Measurements from ENCODE around the gene GRPEL2. TPM values are rescaled to one million over a fixed set of nuclear protein-coding genes. Genes with fewer than 3 reads are reported as not detected.

GRPEL2 gene
- total and polyA plus RNA-seq, 8 donors: 1.4 to 19.1 (median 7.0) TPM

DNA sequence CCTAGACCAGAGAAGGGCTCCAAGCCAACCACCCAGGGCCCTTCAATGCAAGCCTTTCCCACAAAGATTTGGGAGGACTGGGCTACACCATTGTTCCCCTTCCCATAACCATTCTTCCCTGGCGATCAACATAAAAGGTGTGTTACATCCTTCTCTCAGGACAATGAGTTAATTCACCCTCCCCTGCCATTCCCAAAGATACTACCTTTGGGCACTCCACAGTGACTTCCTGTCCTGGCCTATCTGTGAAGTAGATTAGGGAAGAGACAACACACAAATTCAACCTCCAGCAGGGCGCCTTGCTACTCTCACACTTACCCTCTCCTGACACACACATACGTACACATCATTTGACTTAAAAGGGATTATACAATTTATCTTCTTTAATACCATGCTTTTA, 57.0 kb downstream of the GRPEL2 start:
- no peaks in the 10 kb centered on the region for H3K27me3 ChIP-seq
- peaks cover 8 to 21% (median 16%) of the 10 kb centered on the region in 4 donors for H3K4me1 ChIP-seq
- H3K27ac ChIP-seq: peak overlapping the region in 1 of 5 donors; percentile 12
- 88 to 99% (median 93%) methylated on average over 3 of the region's 3 CpGs for WGBS, 5 donors
- no peaks in the 10 kb centered on the region for H3K9me3 ChIP-seq
- DNase-seq: no peak
- no peak overlapping the region for H3K4me3 ChIP-seq
- peaks cover 0 to 2% (median 0%) of the 10 kb centered on the region in 4 donors for H3K36me3 ChIP-seq
- intact Hi-C loops (cut with DNase I; ENCODE audit: low total_unique reads): no loop called here
- no peak for TF ChIP-seq POLR2AphosphoS5 (IDR thresholded peaks at IDR 0.05)
- TF ChIP-seq EP300 (IDR thresholded peaks at IDR 0.05): no peak
- no peak for TF ChIP-seq CTCF (IDR thresholded peaks at IDR 0.05)
- TF ChIP-seq POLR2A (IDR thresholded peaks at IDR 0.05): no peak

Other genes with a start within 250 kb of the GRPEL2 start
- 10 to 100 TPM in 2 of 5 donors, 1 to 10 TPM in 3; 4.6 to 17.1 (median 8.8) TPM for gene ABLIM3, start 204.0 kb upstream of the GRPEL2 start, total RNA-seq
- 10 to 100 TPM in 2 of 3 donors, 1 to 10 TPM in 1; 8.2 to 21.4 (median 11.8) TPM for gene ABLIM3, start 204.0 kb upstream of the GRPEL2 start, polyA plus RNA-seq
- gene AFAP1L1, start 73.6 kb upstream of the GRPEL2 start, total RNA-seq: 10 to 100 TPM in 3 of 5 donors, 1 to 10 TPM in 1, under 1 TPM in 1; 0.29 to 66.5 (median 14.0) TPM
- 1 to 10 TPM; 1.5 to 2.7 (median 1.8) TPM for gene AFAP1L1, start 73.6 kb upstream of the GRPEL2 start, polyA plus RNA-seq
- gene PCYOX1L, start 12.5 kb downstream of the GRPEL2 start, total RNA-seq: 10 to 100 TPM in 1 of 5 donors, 1 to 10 TPM in 3, not detected in 1; 3.0 to 13.4 (median 4.3) TPM
- gene PCYOX1L, start 12.5 kb downstream of the GRPEL2 start, polyA plus RNA-seq: 1 to 10 TPM; 2.1 to 5.2 (median 2.3) TPM
- 10 to 100 TPM in 1 of 5 donors, 1 to 10 TPM in 1, not detected in 3; 1.7 to 31.0 TPM for gene IL17B, start 33.8 kb downstream of the GRPEL2 start, total RNA-seq
- gene IL17B, start 33.8 kb downstream of the GRPEL2 start, polyA plus RNA-seq: 1 to 10 TPM in 2 of 3 donors, under 1 TPM in 1; 0.56 to 5.6 (median 1.8) TPM
- gene CSNK1A1, start 205.9 kb downstream of the GRPEL2 start, total RNA-seq: 100 to 1,000 TPM; 171 to 408 (median 217) TPM
- 10 to 100 TPM; 60.5 to 95.5 (median 74.8) TPM for gene CSNK1A1, start 205.9 kb downstream of the GRPEL2 start, polyA plus RNA-seq
- gene ARHGEF37, start 236.0 kb downstream of the GRPEL2 start, total RNA-seq: 10 to 100 TPM; 21.3 to 64.2 (median 25.7) TPM
- gene ARHGEF37, start 236.0 kb downstream of the GRPEL2 start, polyA plus RNA-seq: 10 to 100 TPM in 1 of 3 donors, 1 to 10 TPM in 2; 8.0 to 15.1 (median 9.3) TPM